NOMO-1 treated with DMSO at 0.1 percent for 48 hours (cell line): ENCODE measurements around the gene CAMK2A.

Experiments
- DNase-seq: peaks from one replicate; lab custom pipeline; 2025; ENCODE audit not compliant: unreplicated experiment; lab: John Stamatoyannopoulos, UW

Gene CAMK2A

GRCh38 chr5:150301901-150302300 lies 12.3 kb upstream of the CAMK2A start:
- DNase-seq = no peak

GRCh38 chr5:150301170-150301505 lies 11.6 kb upstream of the CAMK2A start:
- DNase-seq = no peak

GRCh38 chr5:150300496-150301169 lies 11.1 kb upstream of the CAMK2A start:
- no peak for DNase-seq

- DNase-seq = no peak
These were observed 10.2 kb upstream of the CAMK2A start for GRCh38 chr5:150299571-150300327.

GRCh38 chr5:150298701-150299451 lies 9.3 kb upstream of the CAMK2A start:
- no peak for DNase-seq

GRCh38 chr5:150297934-150298595 lies 8.5 kb upstream of the CAMK2A start:
- no peak for DNase-seq

GRCh38 chr5:150297236-150297890 lies 7.8 kb upstream of the CAMK2A start:
- DNase-seq = no peak

- no peak for DNase-seq
These were observed 6.9 kb upstream of the CAMK2A start for GRCh38 chr5:150296496-150296895.

- no peak for DNase-seq
These were observed 6.3 kb upstream of the CAMK2A start for GRCh38 chr5:150295741-150296486.

GRCh38 chr5:150295172-150295634 lies 5.6 kb upstream of the CAMK2A start:
- no peak for DNase-seq

GRCh38 chr5:150294551-150295071 lies 5.0 kb upstream of the CAMK2A start:
- no peak for DNase-seq

GRCh38 chr5:150293091-150293941 lies 3.7 kb upstream of the CAMK2A start:
- no peak for DNase-seq

- no peak for DNase-seq
These were observed 2.1 kb upstream of the CAMK2A start for GRCh38 chr5:150291388-150292385.

- DNase-seq = no peak
These were observed 782 bp downstream of the CAMK2A start for GRCh38 chr5:150288791-150289190.

- no peak for DNase-seq
These were observed 1.2 kb downstream of the CAMK2A start for GRCh38 chr5:150288361-150288760.

GRCh38 chr5:150286820-150287219 lies 2.8 kb downstream of the CAMK2A start:
- no peak for DNase-seq

GRCh38 chr5:150285114-150285513 lies 4.5 kb downstream of the CAMK2A start:
- DNase-seq = no peak

- DNase-seq = no peak
These were observed 5.3 kb downstream of the CAMK2A start for GRCh38 chr5:150284311-150284710.
